HCT116 (cell line): ENCODE data around the gene SUV39H1. TPM values are rescaled to one million over a fixed set of nuclear protein-coding genes. Genes with fewer than 3 reads are reported as not detected.

Source experiments
- ATAC-seq: fragments of 200-7000 bp; cut with Tn5 transposase; 2 replicates; pipeline ENCODE4 v1.9.1; 2020; ENCODE audit warnings: mild to moderate bottlenecking, moderate library complexity
- BruUV-seq: library from RNA; stranded (reverse); fragments of 400-500 nt; replicated peaks from 2 replicates; lab custom pipeline; 2021; lab: Mats Ljungman, UMichigan
- CTCF ChIA-PET: fragments of 300-600 bp; sonication (Branson Sonifier 250); formaldehyde crosslinking; loops from one replicate; lab custom pipeline; 2021; ENCODE audit warnings: antibody characterized with exemption; lab: Charles Lee
- POLR2A ChIA-PET: fragments of 300-600, 350-600 bp; sonication (Branson Sonifier 250); formaldehyde crosslinking; loops from one replicate; lab custom pipeline; 2021; ENCODE audit warnings: antibody characterized with exemption; lab: Charles Lee
- RAD21 ChIA-PET, 2 experiments: fragments of 300-600 bp; sonication (Branson Sonifier 250); formaldehyde crosslinking; loops; one replicate each; lab custom pipeline; 2023; ENCODE audit warnings: low total read pairs in 2 of 2; ENCODE audit not compliant: uncharacterized antibody in 2 of 2, unreplicated experiment in 2 of 2, low non-redundant PET in 1 of 2; lab: Charles Lee
- DNase-seq: peaks from one replicate; pipeline ENCODE4 v3.0.0-alpha.2; 2010; ENCODE audit warnings: low read depth, low spot score
- H2AFZ ChIP-seq: fragments of 200-600 bp; shearing (Covaris generic), sonication (generic); 2 replicates; pipeline ENCODE4 v1.6.1; 2017; ENCODE audit warnings: low read depth, mixed run types, mixed read lengths, antibody characterized with exemption, low read length; ENCODE audit not compliant: poor library complexity, severe bottlenecking
- H3K27ac ChIP-seq: 2 replicates; pipeline ENCODE4 v1.5.1; 2012; ENCODE audit warnings: low read depth, low read length
- H3K27me3 ChIP-seq: fragments of 200-600 bp; sonication (generic); 2 replicates; pipeline ENCODE4 v1.6.1; 2016; ENCODE audit warnings: mixed run types, low read length, mixed read lengths; ENCODE audit not compliant: insufficient read depth
- H3K36me3 ChIP-seq, 2 experiments: fragments of 200-500 bp in 1 of 2; fragments of 200-600 bp in 1 of 2; sonication (Bioruptor generic) in 1 of 2; sonication (generic) in 1 of 2; 2 replicates each; pipeline versions ENCODE4 v1.5.1 to v1.6.1; 2014 to 2016; ENCODE audit warnings: low read length in 2 of 2, inconsistent platforms in 1 of 2, mixed read lengths in 1 of 2, mixed run types in 1 of 2; ENCODE audit not compliant: insufficient read depth in 2 of 2, control insufficient read depth in 1 of 2
- H3K4me1 ChIP-seq, 2 experiments: fragments of 200-600 bp in 1 of 2; sonication (generic) in 1 of 2; 2 replicates each; pipeline versions ENCODE4 v1.5.1 to v1.6.1; 2012 to 2017; ENCODE audit warnings: low read length in 2 of 2, inconsistent platforms in 1 of 2, mild to moderate bottlenecking in 1 of 2, mixed read lengths in 1 of 2, mixed run types in 1 of 2, moderate library complexity in 1 of 2; ENCODE audit not compliant: insufficient read depth in 2 of 2, control insufficient read depth in 1 of 2
- H3K4me2 ChIP-seq: fragments of 200-600 bp; sonication (generic); 2 replicates; pipeline ENCODE4 v1.6.1; 2017; ENCODE audit warnings: mixed run types, low read length, mixed read lengths
- H3K4me3 ChIP-seq, 2 experiments: fragments of 200-600 bp in 1 of 2; sonication (generic) in 1 of 2; replicated peaks in 1 of 2; 2 replicates each; pipeline ENCODE4 v1.5.1; 2011 to 2016; ENCODE audit warnings: low read length in 2 of 2, control low read depth in 1 of 2, low read depth in 1 of 2, mild to moderate bottlenecking in 1 of 2, mixed read lengths in 1 of 2, mixed run types in 1 of 2
- H3K79me2 ChIP-seq: fragments of 200-600 bp; sonication (generic); 2 replicates; pipeline ENCODE4 v1.6.1; 2017; ENCODE audit warnings: mild to moderate bottlenecking, mixed run types, low read length, moderate library complexity, mixed read lengths; ENCODE audit not compliant: insufficient read depth
- H3K9ac ChIP-seq: fragments of 200-600 bp; sonication (generic); 2 replicates; pipeline ENCODE4 v1.6.1; 2016; ENCODE audit warnings: low read length, mixed read lengths
- H3K9me2 ChIP-seq: fragments of 200-600 bp; sonication (generic), shearing (Covaris generic); 2 replicates; pipeline ENCODE4 v1.6.1; 2017; ENCODE audit warnings: mixed run types, mild to moderate bottlenecking, moderate library complexity; ENCODE audit not compliant: insufficient read depth
- H3K9me3 ChIP-seq, 2 experiments: fragments of 200-500 bp in 1 of 2; fragments of 200-600 bp in 1 of 2; sonication (Bioruptor generic) in 1 of 2; sonication (generic) in 1 of 2; 2 replicates each; pipeline ENCODE4 v1.6.1; 2014 to 2017; ENCODE audit warnings: low read length in 2 of 2, mixed read lengths in 2 of 2, inconsistent platforms in 1 of 2, low read depth in 1 of 2, mild to moderate bottlenecking in 1 of 2, mixed run types in 1 of 2, moderate library complexity in 1 of 2; ENCODE audit not compliant: control insufficient read depth in 1 of 2, insufficient read depth in 1 of 2
- H4K20me1 ChIP-seq: fragments of 200-600 bp; sonication (generic), shearing (Covaris generic); 2 replicates; pipeline ENCODE4 v1.6.1; 2017; ENCODE audit warnings: mixed run types, mild to moderate bottlenecking, moderate library complexity; ENCODE audit not compliant: insufficient read depth
- ELF1 ChIP-seq: IDR thresholded peaks from 2 replicates; pipeline ENCODE4 v1.6.1; 2012; ENCODE audit warnings: low read depth, borderline replicate concordance
- POLR2A ChIP-seq: IDR thresholded peaks from 2 replicates; pipeline ENCODE4 v1.7.0; 2011; ENCODE audit warnings: borderline replicate concordance; ENCODE audit not compliant: insufficient read depth, insufficient read length; ENCODE audit errors: extremely low read depth
- RAD21 ChIP-seq: IDR thresholded peaks from 2 replicates; pipeline ENCODE4 v1.6.1; 2012; ENCODE audit warnings: low read depth, mild to moderate bottlenecking
- SIN3A ChIP-seq: IDR thresholded peaks from 2 replicates; pipeline ENCODE4 v1.6.1; 2012; ENCODE audit warnings: low read depth
- SP1 ChIP-seq: IDR thresholded peaks from 2 replicates; pipeline ENCODE4 v1.6.1; 2012; ENCODE audit warnings: low read depth
- TCF7L2 ChIP-seq: IDR thresholded peaks from 2 replicates; pipeline ENCODE4 v1.7.0; 2011; ENCODE audit warnings: borderline replicate concordance, inconsistent platforms; ENCODE audit not compliant: insufficient read depth, insufficient read length; ENCODE audit errors: extremely low read depth
- ZFX ChIP-seq: fragments of 450-650 bp; IDR thresholded peaks from 2 replicates; pipeline ENCODE4 v1.6.1; 2017
- intact Hi-C: fragments of 100-400 bp; cut with micrococcal nuclease; formaldehyde crosslinking; loops from 2 replicates; pipeline ENCODE4 v1.10.0; 2022
- total RNA-seq: library from RNA; stranded (reverse); gene quantifications from one replicate; pipeline ENCODE4 v1.2.1, GENCODE V29; 2021; ENCODE audit not compliant: unreplicated experiment
- TF ChIP-seq, protein P1 (sequence below): IDR thresholded peaks from 2 replicates; pipeline ENCODE4 v1.6.1; 2012; ENCODE audit warnings: low read depth
- TF ChIP-seq, protein P2 (sequence below): IDR thresholded peaks from 2 replicates; pipeline ENCODE4 v1.6.1; 2012
- TF ChIP-seq, protein P3 (sequence below), 3 experiments: fragments of 200-600 bp in 1 of 3; sonication (generic) in 1 of 3; IDR thresholded peaks in 2 of 3; conservative IDR thresholded peaks in 1 of 3; 2 replicates each; pipeline ENCODE4 v1.5.1; 2012 to 2017; ENCODE audit warnings: low read depth in 2 of 3, low read length in 2 of 3, antibody characterized with exemption in 1 of 3, borderline replicate concordance in 1 of 3, control low read depth in 1 of 3, mild to moderate bottlenecking in 1 of 3, mixed read lengths in 1 of 3, mixed run types in 1 of 3, moderate library complexity in 1 of 3; ENCODE audit not compliant: insufficient read depth in 1 of 3

Gene SUV39H1
- total RNA-seq, 1 experiment from 2014 or later = 16.3 TPM

DNA sequence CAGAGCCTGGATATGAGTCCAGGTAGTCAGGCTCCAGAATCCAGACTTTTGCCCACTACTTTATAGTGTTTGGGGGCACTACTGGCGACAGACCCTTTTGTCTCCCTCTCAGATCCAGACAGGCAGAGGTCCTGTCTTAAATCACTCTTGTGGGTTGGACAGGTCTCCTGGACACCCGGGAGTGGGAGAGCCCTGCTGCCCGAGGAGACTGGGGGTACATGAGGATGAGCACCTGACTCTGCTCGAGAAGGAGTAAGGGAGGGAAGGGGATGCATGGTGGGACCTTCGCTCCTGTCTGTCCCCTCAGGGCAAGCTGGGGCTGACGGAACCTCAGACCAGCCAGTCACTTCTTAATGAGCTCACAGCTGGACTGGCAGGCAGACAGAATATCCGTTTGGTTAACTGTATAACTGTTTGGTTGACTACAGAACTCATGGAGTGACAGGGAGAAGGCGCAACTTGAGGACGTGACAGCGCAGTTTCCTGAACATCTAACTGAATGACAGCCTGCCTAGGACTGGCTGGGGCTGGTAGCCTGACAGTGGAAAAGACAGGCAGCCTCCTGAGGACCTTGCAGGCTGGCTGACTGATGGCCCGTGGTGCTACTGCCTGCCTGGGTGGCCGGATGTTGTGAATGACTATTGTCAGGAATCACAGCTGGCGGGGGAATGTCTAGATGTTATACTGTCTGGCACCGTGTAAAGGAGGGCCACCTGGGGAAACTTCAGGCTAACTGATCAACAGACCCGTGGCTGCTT lies 1.6 kb upstream of the SUV39H1 start:
- ChIA-PET CTCF (no interaction called here), POLR2A (no interaction called here), RAD21 (no interaction called here)
- ATAC-seq (no peak), DNase-seq (no peak)
- Histone ChIP-seq H4K20me1 (no peaks in the 10 kb centered on the region), H3K9me2 (no peaks in the 10 kb centered on the region), H3K4me1 (peaks cover 4 to 15% of the 10 kb centered on the region in 2 experiments), H3K9ac (no peak overlapping the region), H2AFZ (no peak overlapping the region), H3K27me3 (no peaks in the 10 kb centered on the region), H3K4me3 (no peak overlapping the region), H3K79me2 (peaks cover 28% of the 10 kb centered on the region), H3K9me3 (no peaks in the 10 kb centered on the region), H3K4me2 (peak overlapping the region; percentile 91), H3K27ac (no peak overlapping the region), H3K36me3 (peaks cover 0 to 5% of the 10 kb centered on the region in 2 experiments; a peak in 1 of 4 replicates)
- intact Hi-C loops = no loop called here
- TF ChIP-seq SIN3A (no peak), POLR2A (no peak), ELF1 (no peak), RAD21 (no peak), TCF7L2 (no peak), ZFX (no peak)
- no TSS peak for BruUV-seq

DNA sequence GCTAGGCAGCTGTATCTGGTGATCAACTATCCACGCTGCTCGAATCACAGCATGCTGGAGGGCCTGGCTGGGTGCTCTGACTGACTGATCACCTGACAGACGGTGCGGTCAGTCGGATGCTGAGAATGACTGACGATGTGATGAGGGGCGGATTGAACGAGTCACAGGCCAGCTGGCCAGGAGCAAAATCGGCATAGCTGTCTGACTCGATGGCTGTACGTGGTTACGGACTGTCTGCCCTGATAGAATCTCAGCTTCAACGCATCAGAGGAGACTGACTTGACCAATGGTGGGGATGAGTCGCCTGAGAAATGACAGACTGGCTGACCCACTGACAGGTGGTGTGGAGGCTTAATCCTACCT lies 1.0 kb upstream of the SUV39H1 start:
- H3K36me3 ChIP-seq = peaks cover 0 to 5% of the 10 kb centered on the region in 2 experiments; a peak in 1 of 4 replicates
- H3K9me3 ChIP-seq = no peaks in the 10 kb centered on the region
- H3K27me3 ChIP-seq = no peaks in the 10 kb centered on the region
- CTCF ChIA-PET = no interaction called here
- H4K20me1 ChIP-seq = no peaks in the 10 kb centered on the region
- RAD21 ChIA-PET = no interaction called here
- intact Hi-C loops = no loop called here
- H2AFZ ChIP-seq = no peak overlapping the region
- no peak for DNase-seq
- H3K4me1 ChIP-seq = peaks cover 4 to 15% of the 10 kb centered on the region in 2 experiments
- H3K4me3 ChIP-seq = peak overlapping the region; percentile 69 to 73
- no peaks in the 10 kb centered on the region for H3K9me2 ChIP-seq
- H3K79me2 ChIP-seq = peaks cover 28% of the 10 kb centered on the region
- H3K4me2 ChIP-seq = peak overlapping the region; percentile 91
- no peak for ATAC-seq
- no peak for TF ChIP-seq SP1
- TF ChIP-seq TCF7L2 = no peak
- TF ChIP-seq, protein P1, sequence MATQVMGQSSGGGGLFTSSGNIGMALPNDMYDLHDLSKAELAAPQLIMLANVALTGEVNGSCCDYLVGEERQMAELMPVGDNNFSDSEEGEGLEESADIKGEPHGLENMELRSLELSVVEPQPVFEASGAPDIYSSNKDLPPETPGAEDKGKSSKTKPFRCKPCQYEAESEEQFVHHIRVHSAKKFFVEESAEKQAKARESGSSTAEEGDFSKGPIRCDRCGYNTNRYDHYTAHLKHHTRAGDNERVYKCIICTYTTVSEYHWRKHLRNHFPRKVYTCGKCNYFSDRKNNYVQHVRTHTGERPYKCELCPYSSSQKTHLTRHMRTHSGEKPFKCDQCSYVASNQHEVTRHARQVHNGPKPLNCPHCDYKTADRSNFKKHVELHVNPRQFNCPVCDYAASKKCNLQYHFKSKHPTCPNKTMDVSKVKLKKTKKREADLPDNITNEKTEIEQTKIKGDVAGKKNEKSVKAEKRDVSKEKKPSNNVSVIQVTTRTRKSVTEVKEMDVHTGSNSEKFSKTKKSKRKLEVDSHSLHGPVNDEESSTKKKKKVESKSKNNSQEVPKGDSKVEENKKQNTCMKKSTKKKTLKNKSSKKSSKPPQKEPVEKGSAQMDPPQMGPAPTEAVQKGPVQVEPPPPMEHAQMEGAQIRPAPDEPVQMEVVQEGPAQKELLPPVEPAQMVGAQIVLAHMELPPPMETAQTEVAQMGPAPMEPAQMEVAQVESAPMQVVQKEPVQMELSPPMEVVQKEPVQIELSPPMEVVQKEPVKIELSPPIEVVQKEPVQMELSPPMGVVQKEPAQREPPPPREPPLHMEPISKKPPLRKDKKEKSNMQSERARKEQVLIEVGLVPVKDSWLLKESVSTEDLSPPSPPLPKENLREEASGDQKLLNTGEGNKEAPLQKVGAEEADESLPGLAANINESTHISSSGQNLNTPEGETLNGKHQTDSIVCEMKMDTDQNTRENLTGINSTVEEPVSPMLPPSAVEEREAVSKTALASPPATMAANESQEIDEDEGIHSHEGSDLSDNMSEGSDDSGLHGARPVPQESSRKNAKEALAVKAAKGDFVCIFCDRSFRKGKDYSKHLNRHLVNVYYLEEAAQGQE = no peak
- no peak for TF ChIP-seq POLR2A
- TF ChIP-seq, protein P2, sequence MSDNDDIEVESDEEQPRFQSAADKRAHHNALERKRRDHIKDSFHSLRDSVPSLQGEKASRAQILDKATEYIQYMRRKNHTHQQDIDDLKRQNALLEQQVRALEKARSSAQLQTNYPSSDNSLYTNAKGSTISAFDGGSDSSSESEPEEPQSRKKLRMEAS = no peak
- TF ChIP-seq, protein P3, sequence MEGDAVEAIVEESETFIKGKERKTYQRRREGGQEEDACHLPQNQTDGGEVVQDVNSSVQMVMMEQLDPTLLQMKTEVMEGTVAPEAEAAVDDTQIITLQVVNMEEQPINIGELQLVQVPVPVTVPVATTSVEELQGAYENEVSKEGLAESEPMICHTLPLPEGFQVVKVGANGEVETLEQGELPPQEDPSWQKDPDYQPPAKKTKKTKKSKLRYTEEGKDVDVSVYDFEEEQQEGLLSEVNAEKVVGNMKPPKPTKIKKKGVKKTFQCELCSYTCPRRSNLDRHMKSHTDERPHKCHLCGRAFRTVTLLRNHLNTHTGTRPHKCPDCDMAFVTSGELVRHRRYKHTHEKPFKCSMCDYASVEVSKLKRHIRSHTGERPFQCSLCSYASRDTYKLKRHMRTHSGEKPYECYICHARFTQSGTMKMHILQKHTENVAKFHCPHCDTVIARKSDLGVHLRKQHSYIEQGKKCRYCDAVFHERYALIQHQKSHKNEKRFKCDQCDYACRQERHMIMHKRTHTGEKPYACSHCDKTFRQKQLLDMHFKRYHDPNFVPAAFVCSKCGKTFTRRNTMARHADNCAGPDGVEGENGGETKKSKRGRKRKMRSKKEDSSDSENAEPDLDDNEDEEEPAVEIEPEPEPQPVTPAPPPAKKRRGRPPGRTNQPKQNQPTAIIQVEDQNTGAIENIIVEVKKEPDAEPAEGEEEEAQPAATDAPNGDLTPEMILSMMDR (IDR thresholded peaks at IDR 0.05 in 2 of 3, conservative IDR thresholded peaks at IDR 0.05 in 1 of 3; ENCODE audit: borderline replicate concordance in 1 of 3, insufficient read depth in 1 of 3, low read depth in 2 of 3, low read length in 2 of 3) = no peak
- no peak for TF ChIP-seq ZFX
- no peak overlapping the region for H3K27ac ChIP-seq
- POLR2A ChIA-PET = no interaction called here
- H3K9ac ChIP-seq = peak overlapping the region; percentile 67
- no TSS peak for BruUV-seq
